ENCODE measurements around the gene RPE.

Gene RPE

GRCh38 chr2:210020138-210020537 is 17.7 kb downstream of the RPE start:
- Histone ChIP-seq H3K4me2 (ENCODE audit: low read depth, low read length, poor library complexity, severe bottlenecking) (no peak overlapping the region), H3K27ac (ENCODE audit: low read depth, low read length) (no peak overlapping the region), H3K36me3 (ENCODE audit: low read length) (peaks cover 86% of the 10 kb centered on the region), H3F3A (ENCODE audit: insufficient read depth) (0 out of 2 replicates have a peak, but pooled peaks cover 16% of the 10 kb centered on the region), H4K20me1 (ENCODE audit: low read depth, low read length) (peaks cover 5% of the 10 kb centered on the region; the same call in 1 of the 2 replicates), H3K9me2 (replicated peaks; ENCODE audit: insufficient read depth, low read length) (no peaks in the 10 kb centered on the region), H2AFZ (ENCODE audit: low read depth, low read length, severe bottlenecking) (no peak overlapping the region), H3K9me3 (ENCODE audit: insufficient read depth, low read length) (no peaks in the 10 kb centered on the region), H3K27me3 (ENCODE audit: low read length) (no peaks in the 10 kb centered on the region), H3K9ac (ENCODE audit: low read length) (no peak overlapping the region), H3K79me2 (ENCODE audit: insufficient read depth, low read length) (no peaks in the 10 kb centered on the region; the same call in none of the 2 replicates), H3K4me3 (ENCODE audit: insufficient read depth, low read length, poor library complexity, severe bottlenecking) (no peak overlapping the region)
- TF ChIP-seq EZH2phosphoT487 (conservative IDR thresholded peaks at IDR 0.05; ENCODE audit: low read length) = no peak
- TF ChIP-seq, protein P1, sequence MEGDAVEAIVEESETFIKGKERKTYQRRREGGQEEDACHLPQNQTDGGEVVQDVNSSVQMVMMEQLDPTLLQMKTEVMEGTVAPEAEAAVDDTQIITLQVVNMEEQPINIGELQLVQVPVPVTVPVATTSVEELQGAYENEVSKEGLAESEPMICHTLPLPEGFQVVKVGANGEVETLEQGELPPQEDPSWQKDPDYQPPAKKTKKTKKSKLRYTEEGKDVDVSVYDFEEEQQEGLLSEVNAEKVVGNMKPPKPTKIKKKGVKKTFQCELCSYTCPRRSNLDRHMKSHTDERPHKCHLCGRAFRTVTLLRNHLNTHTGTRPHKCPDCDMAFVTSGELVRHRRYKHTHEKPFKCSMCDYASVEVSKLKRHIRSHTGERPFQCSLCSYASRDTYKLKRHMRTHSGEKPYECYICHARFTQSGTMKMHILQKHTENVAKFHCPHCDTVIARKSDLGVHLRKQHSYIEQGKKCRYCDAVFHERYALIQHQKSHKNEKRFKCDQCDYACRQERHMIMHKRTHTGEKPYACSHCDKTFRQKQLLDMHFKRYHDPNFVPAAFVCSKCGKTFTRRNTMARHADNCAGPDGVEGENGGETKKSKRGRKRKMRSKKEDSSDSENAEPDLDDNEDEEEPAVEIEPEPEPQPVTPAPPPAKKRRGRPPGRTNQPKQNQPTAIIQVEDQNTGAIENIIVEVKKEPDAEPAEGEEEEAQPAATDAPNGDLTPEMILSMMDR (IDR thresholded peaks at IDR 0.05; ENCODE audit: insufficient read depth, low read length, poor library complexity, severe bottlenecking) = no peak

GRCh38 chr2:210022824-210023223 is 20.4 kb downstream of the RPE start:
- no peak overlapping the region for H3K27ac ChIP-seq (ENCODE audit: low read depth, low read length)
- no peaks in the 10 kb centered on the region for H3K9me3 ChIP-seq (ENCODE audit: insufficient read depth, low read length)
- H3F3A ChIP-seq (ENCODE audit: insufficient read depth) = 0 out of 2 replicates have a peak, but pooled peaks cover 16% of the 10 kb centered on the region
- H3K4me3 ChIP-seq (ENCODE audit: insufficient read depth, low read length, poor library complexity, severe bottlenecking) = no peak overlapping the region
- no peak overlapping the region for H2AFZ ChIP-seq (ENCODE audit: low read depth, low read length, severe bottlenecking)
- TF ChIP-seq, protein P1 (IDR thresholded peaks at IDR 0.05; ENCODE audit: insufficient read depth, low read length, poor library complexity, severe bottlenecking) = no peak
- no peak for TF ChIP-seq EZH2phosphoT487 (conservative IDR thresholded peaks at IDR 0.05; ENCODE audit: low read length)
- no peaks in the 10 kb centered on the region for H3K79me2 ChIP-seq (ENCODE audit: insufficient read depth, low read length)
- H3K9ac ChIP-seq (ENCODE audit: low read length) = no peak overlapping the region
- no peak overlapping the region for H3K4me2 ChIP-seq (ENCODE audit: low read depth, low read length, poor library complexity, severe bottlenecking)
- peaks cover 72% of the 10 kb centered on the region for H3K36me3 ChIP-seq (ENCODE audit: low read length)
- H4K20me1 ChIP-seq (ENCODE audit: low read depth, low read length) = no peaks in the 10 kb centered on the region
- no peaks in the 10 kb centered on the region for H3K9me2 ChIP-seq (replicated peaks; ENCODE audit: insufficient read depth, low read length)
- no peaks in the 10 kb centered on the region for H3K27me3 ChIP-seq (ENCODE audit: low read length)

DNA sequence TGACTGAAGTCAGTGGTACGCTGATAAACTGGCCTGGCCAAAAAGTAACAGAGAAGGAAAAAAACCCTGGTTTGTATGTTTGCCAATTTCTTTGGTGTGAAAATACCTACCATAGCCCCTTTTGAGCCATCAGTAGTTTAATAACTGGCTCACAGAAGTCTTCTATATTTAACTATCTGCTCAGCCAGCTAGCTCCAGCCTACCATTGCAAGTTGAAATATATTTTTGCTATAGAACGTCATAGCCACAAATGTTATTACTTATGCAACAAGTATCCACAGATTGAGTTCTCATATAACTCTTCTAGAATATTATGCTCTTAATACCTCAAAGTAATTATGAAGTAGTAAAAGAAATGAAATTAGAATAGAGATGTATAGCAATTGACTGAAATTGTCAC is 25.2 kb downstream of the RPE start:
- H3K27me3 ChIP-seq (ENCODE audit: low read length) = no peaks in the 10 kb centered on the region
- no peak overlapping the region for H3K4me3 ChIP-seq (ENCODE audit: insufficient read depth, low read length, poor library complexity, severe bottlenecking)
- no peaks in the 10 kb centered on the region for H4K20me1 ChIP-seq (ENCODE audit: low read depth, low read length)
- H3K9me2 ChIP-seq (replicated peaks; ENCODE audit: insufficient read depth, low read length) = no peaks in the 10 kb centered on the region
- H2AFZ ChIP-seq (ENCODE audit: low read depth, low read length, severe bottlenecking) = no peak overlapping the region
- peaks cover 25% of the 10 kb centered on the region; the same call in 1 of the 2 replicates for H3F3A ChIP-seq (ENCODE audit: insufficient read depth)
- no peaks in the 10 kb centered on the region for H3K79me2 ChIP-seq (ENCODE audit: insufficient read depth, low read length)
- H3K9me3 ChIP-seq (ENCODE audit: insufficient read depth, low read length) = no peaks in the 10 kb centered on the region
- peaks cover 26% of the 10 kb centered on the region for H3K36me3 ChIP-seq (ENCODE audit: low read length)
- no peak overlapping the region for H3K27ac ChIP-seq (ENCODE audit: low read depth, low read length)
- H3K4me2 ChIP-seq (ENCODE audit: low read depth, low read length, poor library complexity, severe bottlenecking) = no peak overlapping the region
- H3K9ac ChIP-seq (ENCODE audit: low read length) = no peak overlapping the region
- TF ChIP-seq, protein P1 (IDR thresholded peaks at IDR 0.05; ENCODE audit: insufficient read depth, low read length, poor library complexity, severe bottlenecking) = no peak
- no peak for TF ChIP-seq EZH2phosphoT487 (conservative IDR thresholded peaks at IDR 0.05; ENCODE audit: low read length)
